NCI-H2029 (cell line): Measurements from ENCODE around the gene COL5A1.
"Not testable (repeated sequence)": the region's sequence is repeated elsewhere in the genome, so short reads cannot be mapped to it uniquely, and the experiment has no call there.

ENCODE experiments used
- DNase-seq: peaks from one replicate; lab custom pipeline; 2025; lab: John Stamatoyannopoulos, UW

Gene COL5A1

GRCh38 chr9:134710271-134710540 lies 68.6 kb downstream of the COL5A1 start:
- no peak for DNase-seq

- no peak for DNase-seq
These were observed 69.3 kb downstream of the COL5A1 start for GRCh38 chr9:134710901-134711300.

- no peak for DNase-seq
These were observed 70.6 kb downstream of the COL5A1 start for GRCh38 chr9:134712243-134712642.

GRCh38 chr9:134712926-134713325 lies 71.3 kb downstream of the COL5A1 start:
- no peak for DNase-seq

GRCh38 chr9:134715536-134715935 lies 73.9 kb downstream of the COL5A1 start:
- DNase-seq: not testable (repeated sequence)

DNA sequence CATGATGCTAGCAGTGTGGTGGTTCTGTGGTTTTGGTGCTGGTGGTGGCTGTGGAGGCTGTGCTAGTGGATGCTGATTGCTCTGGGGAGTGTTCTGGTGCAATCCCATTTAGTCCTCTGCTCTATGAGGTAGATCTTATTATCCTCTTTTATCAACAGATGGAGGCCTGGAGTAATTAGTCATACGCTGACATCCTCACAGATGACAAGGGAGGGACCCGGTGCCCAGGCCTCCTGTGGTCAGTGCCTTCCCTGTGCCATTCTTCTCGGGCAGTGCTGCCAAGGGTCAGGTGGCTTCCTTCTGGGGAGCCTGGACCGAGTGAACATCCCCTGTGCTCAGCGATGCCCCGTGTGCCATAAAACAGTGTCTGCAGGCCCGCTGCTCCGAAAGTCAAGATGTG lies 74.5 kb downstream of the COL5A1 start:
- no peak for DNase-seq

DNA sequence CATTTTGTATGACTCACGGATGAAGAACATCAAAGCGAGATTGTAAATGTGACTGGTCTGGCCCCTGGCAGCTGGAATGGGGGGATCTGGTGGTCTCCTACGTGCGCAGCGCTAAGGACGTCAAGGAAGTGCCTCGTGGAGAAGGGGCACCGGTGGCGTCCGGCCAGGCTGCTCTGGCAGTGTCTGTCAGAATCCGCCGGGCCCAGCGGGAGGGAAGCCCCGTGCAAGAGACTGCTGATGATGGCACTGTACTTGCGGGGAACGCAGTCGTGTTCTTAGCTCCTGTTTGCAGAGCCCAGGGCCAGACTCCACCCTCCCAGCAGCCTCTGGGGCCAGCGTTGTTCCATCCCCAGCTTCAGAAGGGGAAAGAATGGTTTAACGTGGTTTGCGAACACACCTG lies 75.5 kb downstream of the COL5A1 start:
- DNase-seq: no peak

GRCh38 chr9:134717924-134718645 lies 76.5 kb downstream of the COL5A1 start:
- no peak for DNase-seq

GRCh38 chr9:134719331-134719730 lies 77.7 kb downstream of the COL5A1 start:
- DNase-seq: no peak

GRCh38 chr9:134720136-134720753 lies 78.6 kb downstream of the COL5A1 start:
- DNase-seq: no peak

GRCh38 chr9:134720796-134721195 lies 79.2 kb downstream of the COL5A1 start:
- DNase-seq: no peak

- no peak for DNase-seq
These were observed 79.7 kb downstream of the COL5A1 start for GRCh38 chr9:134721344-134721743.

- no peak for DNase-seq
These were observed 80.6 kb downstream of the COL5A1 start for GRCh38 chr9:134722120-134722701.

GRCh38 chr9:134723037-134723436 lies 81.4 kb downstream of the COL5A1 start:
- no peak for DNase-seq

- DNase-seq: no peak
These were observed 82.0 kb downstream of the COL5A1 start for GRCh38 chr9:134723491-134724190.

DNA sequence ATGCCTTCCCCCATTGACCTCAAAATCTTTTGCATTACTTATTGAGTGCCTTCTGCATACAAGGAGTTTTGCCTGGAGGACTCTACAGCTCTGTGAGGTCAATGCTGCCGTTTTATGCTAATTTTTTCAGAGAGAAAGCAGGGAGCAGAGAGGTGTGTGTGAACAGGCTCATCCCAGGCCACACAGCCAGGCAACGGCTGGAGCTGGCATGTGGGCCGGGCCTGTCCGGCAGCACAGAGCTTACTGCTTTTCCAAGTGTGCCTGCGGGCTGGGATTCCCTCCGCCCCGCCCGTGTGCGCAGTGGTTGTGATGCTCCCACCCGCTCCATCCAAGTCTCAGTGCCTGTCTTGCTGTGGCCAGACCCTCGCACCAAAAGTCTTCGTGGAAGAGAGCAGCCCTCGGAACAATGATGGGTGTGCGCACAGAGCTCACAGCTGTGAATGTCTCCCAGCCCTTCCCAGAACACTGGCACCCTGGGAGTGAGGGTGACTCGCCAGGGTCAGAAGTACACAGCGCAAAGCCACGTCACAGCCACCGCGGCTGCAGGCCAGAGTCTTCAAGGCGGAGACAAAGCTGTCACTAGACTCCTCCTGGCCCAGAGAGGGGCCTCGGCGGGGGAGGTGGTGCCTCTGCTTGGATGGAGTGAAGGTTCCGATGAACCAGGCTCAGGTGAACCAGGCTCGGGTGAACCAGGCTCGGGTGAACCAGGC lies 82.8 kb downstream of the COL5A1 start:
- DNase-seq: no peak

GRCh38 chr9:134724912-134725604 lies 83.5 kb downstream of the COL5A1 start:
- no peak for DNase-seq

DNA sequence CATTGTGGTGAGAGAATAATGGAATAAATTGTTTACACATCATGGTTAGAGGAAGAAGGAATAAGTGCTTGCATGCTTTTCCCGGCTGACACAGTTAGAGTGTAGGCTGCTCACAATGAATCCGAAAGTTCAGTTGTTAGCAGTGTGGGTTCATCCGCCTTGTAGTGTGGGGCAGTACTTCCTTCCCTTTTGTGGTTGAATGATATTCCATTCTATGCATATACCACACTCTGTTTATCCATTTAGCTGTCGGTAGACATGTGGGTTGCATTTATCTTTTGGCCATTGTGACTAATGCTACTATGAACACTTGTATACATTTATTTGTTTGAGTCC lies 84.0 kb downstream of the COL5A1 start:
- DNase-seq: no peak

DNA sequence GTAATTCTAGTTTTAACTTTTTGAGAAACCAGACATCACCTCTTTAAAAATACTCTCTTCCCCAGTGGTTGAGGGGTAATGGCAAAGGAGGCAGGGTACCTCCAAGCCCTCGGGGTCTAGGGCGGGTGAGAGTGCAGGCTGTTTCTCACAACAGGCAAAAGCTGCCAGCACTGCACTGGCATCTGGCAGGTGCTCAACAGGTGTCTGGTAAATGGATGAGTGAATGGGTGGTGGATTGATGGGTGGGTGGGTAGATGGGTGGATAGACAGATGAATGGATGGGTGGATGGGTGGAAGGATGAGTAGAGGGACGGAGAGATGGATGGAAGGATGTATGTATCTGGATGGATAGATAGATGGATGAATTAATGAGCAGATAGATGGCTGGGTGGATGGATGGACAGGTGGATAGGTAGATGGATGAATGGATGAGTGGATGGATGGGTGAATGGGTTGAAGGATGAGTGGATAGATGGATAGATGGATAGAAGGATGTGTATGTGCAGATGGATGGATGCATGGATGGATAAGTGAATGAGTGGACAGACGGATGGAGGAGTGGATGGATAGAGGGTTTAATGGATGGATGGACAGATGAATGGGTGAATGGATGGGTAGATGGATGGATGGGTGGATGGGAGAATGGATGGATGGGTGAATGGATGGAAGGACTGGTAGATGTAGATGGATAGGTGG lies 84.6 kb downstream of the COL5A1 start:
- DNase-seq: no peak

GRCh38 chr9:134726722-134727034 lies 85.1 kb downstream of the COL5A1 start:
- no peak for DNase-seq

- no peak for DNase-seq
These were observed 86.6 kb downstream of the COL5A1 start for GRCh38 chr9:134728021-134728795.
